ENCODE measurements around the gene MDK.
A peak's percentile ranks its signal among the peaks of the same experiment; 100 is the strongest.
"Not testable (repeated sequence)": the region's sequence is repeated elsewhere in the genome, so short reads cannot be mapped to it uniquely, and the experiment has no call there.

The MDK gene

DNA sequence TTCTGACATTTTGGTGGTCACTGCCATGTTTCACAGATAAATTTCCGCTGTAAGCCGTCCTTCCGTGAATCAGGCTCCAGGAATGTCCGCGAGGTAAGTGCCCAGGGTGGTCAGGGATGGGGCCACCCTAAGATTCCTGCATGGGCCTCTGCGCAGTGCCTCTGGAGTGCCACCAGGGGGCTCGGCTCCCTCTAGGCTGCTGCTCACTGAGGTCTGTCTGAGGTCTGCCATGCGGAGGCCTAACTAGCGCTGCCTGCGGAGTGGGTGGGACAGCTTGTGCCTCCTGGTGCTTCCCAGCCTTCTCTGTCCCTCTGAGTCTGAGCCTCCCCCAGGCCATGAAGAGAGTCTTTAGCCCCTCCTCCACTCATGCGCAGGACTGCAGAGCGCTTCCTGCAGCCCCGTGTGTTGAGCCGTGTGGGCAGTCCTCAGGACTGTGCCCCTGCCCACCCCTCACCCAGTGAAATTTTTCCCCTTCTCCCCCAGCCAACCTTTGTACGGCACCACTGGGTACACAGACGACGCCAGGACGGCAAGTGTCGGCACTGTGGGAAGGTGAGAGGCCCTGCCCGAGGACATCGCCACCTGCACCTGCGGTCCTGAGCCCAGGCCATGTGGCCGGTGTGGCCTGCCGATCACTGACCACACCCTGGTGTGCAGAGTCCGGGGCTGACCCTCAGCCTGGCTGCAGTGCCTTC is 11.9 kb upstream of the MDK start:
- peak; percentile 37 for DNase-seq (ENCODE audit: low spot score)

DNA sequence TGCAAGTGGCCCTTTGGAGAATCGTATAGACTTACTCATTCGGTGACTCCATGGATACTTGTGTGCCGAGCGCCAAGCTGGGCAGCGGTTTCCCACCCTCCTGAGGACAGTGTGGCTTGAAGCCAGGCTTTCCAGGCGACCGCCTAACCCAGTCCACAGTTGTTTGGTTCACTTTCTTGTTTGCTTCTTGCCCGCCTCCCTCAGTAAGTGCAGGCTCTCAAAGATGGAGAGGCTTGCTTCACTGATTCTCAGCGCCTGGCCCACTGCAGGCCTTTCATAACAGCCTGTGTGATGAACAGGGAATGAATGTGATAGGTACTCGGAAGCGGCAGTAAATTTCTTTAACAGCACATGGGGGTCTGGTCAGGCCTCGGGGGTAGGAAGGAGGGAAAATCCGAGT is 11.2 kb upstream of the MDK start:
- DNase-seq (ENCODE audit: low spot score) = no peak

DNA sequence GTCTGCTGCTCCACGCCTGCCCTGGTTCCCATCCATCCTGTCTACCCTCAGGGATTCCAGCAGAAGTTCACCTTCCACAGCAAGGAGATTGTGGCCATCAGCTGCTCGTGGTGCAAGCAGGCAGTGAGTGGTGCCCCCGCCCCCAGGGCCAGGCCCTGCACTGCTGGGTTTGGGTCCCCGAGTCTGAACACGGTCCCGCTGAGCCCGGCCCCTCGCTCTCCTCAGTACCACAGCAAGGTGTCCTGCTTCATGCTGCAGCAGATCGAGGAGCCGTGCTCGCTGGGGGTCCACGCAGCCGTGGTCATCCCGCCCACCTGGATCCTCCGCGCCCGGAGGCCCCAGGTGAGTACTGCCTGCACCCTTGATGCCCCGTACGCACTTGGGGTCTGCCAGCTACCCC is 10.2 kb upstream of the MDK start:
- not testable (repeated sequence) for DNase-seq (ENCODE audit: low spot score)

DNA sequence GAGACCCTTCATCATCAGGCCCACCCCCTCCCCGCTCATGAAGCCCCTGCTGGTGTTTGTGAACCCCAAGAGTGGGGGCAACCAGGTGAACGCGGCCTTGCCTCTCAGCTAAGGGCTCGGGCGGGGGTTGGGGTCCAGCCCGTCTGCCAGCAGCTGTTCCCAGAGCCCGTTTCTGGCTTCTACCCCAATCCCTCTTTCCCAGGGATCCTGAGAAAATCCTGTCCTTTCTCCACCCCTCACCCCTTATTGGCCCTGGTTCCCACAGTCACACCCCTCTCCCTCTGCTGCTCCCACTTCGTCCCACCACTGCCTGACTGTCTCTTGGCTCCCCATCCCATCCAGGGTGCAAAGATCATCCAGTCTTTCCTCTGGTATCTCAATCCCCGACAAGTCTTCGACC is 9.4 kb upstream of the MDK start:
- DNase-seq (ENCODE audit: low spot score) = no peak

DNA sequence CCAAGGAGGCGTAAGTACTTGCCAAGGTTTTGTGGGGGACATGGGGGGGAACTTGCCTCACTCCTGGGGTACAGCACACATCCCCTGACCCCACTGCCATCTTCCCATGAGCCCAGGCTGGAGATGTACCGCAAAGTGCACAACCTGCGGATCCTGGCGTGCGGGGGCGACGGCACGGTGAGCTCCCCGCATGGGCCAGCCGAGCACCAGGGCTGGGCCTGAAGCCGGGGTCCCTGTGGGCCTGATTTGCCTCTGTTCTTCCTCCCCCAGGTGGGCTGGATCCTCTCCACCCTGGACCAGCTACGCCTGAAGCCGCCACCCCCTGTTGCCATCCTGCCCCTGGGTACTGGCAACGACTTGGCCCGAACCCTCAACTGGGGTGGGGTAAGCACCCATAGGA is 9.0 kb upstream of the MDK start:
- not testable (repeated sequence) for DNase-seq (ENCODE audit: low spot score)

DNA sequence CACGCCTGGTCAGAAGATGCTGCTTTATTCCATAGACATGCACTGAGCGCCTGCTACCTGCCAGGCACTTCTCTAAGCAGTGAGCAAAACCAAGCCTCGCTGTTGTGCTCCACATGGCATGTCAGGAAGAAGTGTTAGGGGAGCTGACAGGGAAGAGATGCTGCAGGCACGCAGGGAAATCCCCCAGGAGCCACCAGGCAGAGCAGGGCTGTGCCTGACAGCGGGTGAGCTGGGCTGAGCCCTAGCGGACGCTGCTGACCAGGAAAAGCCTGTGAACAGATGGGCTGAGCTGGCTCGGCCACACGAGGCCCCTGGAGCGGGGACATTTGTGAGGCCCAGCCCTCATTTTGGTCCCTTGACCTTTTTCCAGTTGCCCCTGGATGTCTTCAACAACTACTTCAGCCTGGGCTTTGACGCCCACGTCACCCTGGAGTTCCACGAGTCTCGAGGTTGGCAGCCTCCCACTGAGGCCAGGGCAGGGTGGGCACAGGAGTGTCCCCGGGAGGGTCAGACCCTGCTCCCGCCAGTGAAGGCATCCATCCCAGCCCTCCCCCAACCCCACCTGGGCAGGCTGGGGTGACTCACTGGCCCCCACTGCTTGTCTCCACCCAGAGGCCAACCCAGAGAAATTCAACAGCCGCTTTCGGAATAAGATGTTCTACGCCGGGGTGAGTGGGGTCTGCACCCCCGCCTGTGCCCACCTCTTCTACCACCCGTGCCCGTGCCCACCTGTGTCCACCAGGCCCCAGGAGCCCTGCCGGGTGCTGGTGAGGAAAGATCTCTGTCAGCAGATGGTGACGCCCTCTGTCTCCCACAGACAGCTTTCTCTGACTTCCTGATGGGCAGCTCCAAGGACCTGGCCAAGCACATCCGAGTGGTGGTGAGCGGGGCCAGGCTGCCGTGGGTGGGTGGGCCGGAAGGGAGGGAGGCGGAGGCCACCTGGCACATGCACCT is 7.4 kb upstream of the MDK start:
- no peak for DNase-seq (ENCODE audit: low spot score)

DNA sequence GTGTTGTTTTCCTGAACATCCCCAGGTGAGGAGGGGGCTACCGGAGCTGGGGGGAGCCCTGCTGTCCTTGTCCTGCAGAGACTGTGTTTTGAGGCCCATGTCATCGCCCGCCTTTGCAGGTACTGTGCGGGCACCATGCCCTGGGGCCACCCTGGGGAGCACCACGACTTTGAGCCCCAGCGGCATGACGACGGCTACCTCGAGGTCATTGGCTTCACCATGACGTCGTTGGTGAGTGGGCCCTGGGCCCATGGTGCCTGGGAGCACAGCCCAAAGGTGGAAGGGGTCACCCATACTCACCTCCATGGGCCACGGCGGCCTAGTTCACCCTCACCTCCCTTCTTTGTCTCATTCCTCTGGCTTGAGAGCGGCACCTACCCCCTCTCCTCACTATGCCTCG is 6.7 kb upstream of the MDK start:
- no peak for DNase-seq (ENCODE audit: low spot score)

DNA sequence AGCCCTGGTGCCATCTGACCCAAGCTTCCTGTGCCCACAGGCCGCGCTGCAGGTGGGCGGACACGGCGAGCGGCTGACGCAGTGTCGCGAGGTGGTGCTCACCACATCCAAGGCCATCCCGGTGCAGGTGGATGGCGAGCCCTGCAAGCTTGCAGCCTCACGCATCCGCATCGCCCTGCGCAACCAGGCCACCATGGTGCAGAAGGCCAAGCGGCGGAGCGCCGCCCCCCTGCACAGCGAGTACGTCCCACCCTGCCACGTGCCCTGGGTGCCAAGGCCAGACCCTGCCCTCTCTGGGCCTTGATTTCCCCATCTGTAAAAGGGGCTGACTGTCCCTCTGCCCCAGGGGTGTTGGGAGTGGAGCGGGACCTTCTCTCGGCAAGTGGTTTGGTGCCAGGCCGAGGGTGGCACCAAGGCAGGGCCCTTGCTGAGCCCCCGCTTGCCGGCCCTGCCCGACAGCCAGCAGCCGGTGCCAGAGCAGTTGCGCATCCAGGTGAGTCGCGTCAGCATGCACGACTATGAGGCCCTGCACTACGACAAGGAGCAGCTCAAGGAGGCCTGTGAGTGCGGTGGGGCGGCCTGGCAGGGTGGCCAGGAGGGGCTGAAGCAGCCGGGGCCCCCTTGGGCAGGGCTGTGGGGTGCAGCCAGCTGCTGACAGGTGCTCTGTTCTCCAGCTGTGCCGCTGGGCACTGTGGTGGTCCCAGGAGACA is 5.9 kb upstream of the MDK start:
- no peak for DNase-seq (ENCODE audit: low spot score)

DNA sequence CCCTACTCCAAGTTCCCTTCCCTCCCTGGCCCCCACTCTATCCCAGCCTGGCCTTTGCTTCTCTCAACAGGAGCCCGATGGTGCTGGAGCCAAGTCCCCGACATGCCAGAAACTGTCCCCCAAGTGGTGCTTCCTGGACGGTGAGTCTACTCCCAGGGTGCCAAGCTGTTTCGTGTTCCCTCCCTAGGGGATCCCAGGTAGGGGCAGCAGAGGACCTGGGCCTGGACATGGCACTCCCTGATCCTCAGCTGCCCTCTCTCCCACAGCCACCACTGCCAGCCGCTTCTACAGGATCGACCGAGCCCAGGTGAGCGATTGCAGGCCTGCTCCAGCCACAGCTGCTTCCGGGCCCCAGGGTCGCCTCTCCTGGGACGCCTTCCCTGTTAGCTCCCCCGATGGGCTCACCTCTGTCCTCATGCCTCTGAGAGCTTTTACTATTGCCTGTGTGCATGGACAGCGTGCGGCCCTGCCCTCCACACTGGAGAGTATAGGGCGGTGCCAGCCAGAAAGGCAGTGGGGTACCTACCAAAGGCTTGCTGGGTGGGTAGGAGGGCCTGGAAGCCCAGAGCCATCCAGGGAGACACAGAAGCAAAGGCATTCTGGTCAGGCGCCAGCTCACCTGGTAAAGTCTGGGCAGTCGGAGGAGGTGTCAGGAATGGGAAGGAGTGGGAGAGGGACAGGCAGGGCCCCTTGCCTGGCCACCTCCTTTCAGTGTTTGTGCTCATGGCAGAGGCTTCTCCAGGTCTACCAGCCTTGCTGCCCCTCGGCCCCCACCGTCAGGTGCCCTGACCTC is 5.0 kb upstream of the MDK start:
- no peak for DNase-seq (ENCODE audit: low spot score)

DNA sequence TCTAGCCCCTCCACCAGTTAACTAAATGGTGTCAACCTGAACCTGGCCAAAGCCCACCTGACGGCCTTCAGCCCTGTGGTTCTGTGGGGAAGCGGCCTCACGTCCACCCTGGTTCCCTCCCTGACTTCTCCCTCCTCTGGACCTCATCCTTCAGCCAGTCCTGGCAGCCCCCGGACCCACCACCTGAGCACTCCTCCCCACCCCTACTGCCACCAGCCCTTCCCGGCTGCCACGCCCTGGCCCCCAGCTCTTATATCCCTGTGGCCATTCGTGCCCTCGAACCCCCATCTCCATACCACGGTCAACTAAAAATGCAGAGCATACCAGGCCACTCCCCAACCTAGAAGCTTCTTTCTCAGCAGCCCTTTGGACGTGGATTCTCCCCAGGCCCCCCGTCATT is 4.2 kb upstream of the MDK start:
- DNase-seq (ENCODE audit: low spot score) = no peak

DNA sequence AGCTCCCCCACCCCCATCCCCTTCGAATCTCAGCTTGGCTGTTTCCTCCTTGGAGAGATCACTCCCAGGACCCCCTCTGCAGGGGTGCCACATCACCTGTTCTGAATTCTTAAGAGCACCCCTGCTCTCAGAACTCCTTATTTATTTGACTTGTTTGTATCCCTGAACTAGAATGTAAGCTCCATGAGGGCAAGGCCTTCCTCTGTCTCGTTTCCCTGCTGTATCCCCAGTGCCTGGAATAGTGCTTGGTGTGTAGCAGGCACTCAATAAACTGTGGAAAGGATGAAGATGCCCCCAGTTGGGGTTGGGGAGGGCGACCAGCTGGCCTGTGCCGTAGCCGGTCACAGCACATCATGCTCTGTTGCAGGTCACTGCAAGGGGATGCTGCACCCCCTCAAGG is 3.6 kb upstream of the MDK start:
- no peak for DNase-seq (ENCODE audit: low spot score)

DNA sequence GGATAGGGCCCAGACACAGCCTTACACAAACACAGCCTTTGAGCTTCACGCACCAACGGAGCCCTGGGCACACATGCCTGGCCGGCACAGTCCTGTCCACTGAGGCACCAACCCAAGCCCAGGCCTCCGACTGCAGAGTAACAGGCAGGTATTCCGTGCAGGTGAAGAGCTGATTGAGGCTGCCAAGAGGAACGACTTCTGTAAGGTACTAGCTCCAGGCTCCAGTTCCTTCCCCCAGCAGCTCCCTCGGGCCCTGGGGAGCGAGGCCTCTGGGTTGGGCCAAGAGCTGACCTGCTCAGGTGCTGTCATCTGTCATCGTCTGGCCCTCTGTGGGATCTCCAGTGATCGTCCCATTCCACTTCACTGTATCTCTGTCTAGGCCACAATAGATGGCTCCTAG is 3.2 kb upstream of the MDK start:
- no peak for DNase-seq (ENCODE audit: low spot score)

DNA sequence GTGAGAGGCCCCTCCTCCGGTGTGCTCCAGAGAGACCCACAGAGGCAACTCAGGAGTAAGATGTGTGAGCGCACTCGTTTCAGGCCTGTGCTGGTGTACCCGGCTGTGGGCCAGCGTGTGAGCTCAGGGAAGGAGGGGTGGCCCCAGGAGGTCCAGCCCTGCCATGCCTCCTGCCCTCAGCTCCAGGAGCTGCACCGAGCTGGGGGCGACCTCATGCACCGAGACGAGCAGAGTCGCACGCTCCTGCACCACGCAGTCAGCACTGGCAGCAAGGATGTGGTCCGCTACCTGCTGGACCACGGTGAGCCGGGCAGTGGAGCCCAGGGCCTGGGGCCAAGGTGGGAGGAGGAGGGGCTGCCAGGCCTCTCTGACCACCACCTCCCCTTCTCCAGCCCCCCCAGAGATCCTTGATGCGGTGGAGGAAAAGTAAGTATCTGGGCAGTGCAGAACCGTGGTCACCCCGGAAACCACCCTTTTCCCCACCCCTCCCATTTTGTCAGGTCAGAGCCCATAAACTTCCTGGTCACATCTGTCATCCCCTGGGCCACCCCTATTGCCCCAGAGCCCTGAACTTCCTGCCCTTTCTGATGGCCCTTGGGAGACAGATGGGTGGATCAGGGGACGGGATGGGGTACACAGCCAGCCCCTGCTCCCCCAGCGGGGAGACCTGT is 2.5 kb upstream of the MDK start:
- no peak for DNase-seq (ENCODE audit: low spot score)

DNA sequence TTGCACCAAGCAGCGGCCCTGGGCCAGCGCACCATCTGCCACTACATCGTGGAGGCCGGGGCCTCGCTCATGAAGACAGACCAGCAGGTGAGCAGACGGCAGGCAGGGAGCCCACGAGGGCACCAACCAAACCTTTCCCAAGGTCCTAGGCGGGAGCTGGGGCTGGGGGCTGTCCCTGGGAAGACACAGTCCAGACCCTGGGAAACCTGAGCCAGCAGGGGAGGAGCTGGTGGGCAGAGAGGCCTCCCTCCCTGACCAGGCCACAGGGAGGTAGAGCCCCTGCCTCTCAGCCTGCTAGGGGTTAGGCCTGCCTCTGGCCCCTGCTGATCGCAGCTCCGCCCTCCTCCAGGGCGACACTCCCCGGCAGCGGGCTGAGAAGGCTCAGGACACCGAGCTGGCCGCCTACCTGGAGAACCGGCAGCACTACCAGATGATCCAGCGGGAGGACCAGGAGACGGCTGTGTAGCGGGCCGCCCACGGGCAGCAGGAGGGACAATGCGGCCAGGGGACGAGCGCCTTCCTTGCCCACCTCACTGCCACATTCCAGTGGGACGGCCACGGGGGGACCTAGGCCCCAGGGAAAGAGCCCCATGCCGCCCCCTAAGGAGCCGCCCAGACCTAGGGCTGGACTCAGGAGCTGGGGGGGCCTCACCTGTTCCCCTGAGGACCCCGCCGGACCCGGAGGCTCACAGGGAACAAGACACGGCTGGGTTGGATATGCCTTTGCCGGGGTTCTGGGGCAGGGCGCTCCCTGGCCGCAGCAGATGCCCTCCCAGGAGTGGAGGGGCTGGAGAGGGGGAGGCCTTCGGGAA is 1.8 kb upstream of the MDK start:
- not testable (repeated sequence) for DNase-seq (ENCODE audit: low spot score)

DNA sequence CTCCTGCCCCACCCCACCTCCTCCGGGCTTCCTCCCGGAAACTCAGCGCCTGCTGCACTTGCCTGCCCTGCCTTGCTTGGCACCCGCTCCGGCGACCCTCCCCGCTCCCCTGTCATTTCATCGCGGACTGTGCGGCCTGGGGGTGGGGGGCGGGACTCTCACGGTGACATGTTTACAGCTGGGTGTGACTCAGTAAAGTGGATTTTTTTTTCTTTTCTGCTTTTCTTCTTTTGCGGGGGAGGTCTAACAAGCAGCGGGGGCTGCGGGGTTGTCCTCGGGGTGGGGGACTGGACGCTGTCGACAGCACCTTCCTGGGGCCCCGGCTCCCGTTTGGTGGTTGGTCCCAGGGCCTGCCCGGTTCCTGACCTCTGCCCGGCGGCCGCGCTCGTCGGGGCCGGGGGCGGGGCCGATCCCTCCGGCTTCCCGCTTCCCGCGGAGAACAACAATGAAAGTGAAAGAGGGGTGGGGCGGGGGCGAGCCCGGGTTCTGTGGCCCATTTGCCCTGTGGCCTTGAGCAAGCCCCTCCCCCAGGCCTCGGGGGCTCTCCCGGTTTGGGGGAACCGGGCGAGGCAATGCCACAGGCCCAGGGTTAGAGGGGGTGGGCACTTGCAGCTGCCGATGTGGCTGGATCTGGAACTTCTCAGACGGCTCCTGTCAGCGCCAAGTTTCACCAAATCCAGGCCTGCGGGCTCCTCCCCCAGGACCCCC is 975 bp upstream of the MDK start:
- peak; percentile 43 for DNase-seq (ENCODE audit: low spot score)

DNA sequence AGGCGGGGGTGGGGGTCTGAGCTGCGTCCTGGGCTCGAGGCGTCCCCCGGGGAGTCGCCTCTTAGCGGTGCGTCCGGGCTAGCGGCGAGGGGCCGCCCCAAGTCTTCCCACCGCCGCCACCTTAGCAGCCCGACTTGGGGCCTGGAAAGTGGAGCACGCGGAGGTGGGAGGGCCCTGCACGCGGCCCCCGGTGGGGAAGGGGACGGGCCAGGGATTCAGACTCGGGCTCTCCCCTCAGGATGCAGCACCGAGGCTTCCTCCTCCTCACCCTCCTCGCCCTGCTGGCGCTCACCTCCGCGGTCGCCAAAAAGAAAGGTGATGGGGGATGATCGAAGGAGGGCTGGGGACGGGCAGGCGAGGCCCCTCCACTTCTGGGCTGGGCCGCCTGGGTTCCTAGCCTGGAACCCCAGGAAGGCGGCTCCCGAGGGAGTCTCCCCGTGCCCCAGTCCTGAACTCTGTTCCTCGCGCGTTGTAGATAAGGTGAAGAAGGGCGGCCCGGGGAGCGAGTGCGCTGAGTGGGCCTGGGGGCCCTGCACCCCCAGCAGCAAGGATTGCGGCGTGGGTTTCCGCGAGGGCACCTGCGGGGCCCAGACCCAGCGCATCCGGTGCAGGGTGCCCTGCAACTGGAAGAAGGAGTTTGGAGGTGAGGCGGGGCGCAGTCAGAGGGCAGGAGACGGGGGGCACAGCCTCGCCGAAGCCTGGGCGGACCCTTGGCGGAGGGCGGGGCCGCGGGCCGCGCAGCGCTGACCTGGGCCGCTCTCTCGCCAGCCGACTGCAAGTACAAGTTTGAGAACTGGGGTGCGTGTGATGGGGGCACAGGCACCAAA is 563 bp downstream of the MDK start:
- no peak for DNase-seq (ENCODE audit: low spot score)

DNA sequence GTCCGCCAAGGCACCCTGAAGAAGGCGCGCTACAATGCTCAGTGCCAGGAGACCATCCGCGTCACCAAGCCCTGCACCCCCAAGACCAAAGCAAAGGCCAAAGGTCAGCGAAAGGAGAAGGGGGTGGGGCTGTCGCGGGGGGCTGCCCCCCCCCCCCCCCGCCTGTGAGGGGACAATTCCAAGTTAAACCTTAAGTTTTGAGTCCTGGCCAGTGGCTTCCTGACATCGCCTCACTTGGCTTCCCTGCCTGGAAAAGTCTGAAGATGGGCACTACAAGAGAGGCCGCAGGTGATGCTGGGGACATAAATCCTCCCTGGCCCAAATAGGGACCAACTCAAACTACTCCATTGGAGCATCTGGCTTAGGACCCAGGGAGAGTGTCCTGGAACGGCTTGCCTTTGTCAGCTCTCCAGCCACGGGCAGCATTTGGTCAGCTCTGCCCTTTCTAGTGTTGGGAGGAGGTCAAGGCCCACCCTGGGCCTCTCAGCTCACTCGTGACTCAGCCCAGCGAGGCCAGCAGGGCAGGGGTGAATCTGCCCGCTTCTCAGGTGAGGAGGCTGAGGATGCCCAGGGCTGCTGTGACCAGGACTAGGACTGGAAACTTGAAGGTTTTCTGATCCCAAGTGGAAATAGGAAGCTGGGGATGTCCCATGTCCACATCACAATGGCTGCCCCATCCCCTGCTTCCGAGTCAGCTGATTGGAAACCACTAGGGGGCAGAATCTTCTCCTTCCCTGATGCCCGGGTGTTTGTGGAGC is 1.4 kb downstream of the MDK start:
- DNase-seq (ENCODE audit: low spot score) = peak; percentile 39

DNA sequence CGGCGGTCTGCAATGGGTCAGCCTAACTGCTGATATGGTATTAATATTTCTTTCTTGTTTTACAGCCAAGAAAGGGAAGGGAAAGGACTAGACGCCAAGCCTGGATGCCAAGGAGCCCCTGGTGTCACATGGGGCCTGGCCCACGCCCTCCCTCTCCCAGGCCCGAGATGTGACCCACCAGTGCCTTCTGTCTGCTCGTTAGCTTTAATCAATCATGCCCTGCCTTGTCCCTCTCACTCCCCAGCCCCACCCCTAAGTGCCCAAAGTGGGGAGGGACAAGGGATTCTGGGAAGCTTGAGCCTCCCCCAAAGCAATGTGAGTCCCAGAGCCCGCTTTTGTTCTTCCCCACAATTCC is 1.9 kb downstream of the MDK start:
- DNase-seq (ENCODE audit: low spot score) = no peak
